ENCODE measurements around the gene QRFP.

QRFP gene, protein sequence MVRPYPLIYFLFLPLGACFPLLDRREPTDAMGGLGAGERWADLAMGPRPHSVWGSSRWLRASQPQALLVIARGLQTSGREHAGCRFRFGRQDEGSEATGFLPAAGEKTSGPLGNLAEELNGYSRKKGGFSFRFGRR

DNA sequence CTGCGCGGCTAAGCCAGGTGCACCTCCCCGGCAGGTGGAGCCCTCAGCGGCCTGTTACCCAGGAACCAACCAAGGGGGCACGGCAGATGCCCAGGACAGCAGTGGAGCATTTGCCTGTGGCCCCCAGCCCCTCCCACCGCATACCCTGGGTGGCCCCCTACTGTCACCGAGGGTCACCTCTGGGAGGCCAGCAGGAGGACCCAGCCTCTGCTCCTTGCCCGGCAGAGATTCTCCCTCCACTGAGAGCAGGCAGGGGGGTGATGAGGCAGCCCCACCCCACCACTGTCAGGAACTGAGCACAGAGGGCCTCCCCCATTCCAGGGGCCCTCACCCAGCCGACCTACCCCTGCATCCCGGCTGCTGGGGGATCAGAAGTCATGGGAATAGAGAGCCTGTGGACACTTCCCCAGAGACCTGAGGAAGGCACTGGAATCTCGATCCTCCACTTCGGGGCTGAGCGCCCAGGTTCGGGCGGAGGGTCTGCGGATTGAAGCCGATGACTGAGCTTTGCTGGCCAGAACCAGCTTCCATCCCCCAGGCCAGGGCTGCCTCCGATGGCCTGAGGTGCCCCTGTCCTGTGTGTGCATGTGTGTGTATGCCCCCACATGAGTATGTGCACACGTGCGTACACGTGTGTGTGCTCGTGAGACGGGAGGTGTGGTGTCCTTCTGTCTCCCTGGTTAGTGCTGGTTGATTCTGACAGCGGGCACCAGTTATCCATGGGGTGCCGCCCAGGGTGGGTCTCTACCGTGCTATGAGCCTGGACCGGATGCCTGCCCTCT is at the start of gene QRFP:
TSS of gene QRFP (minus strand) at position 580 of the 782 bp plus-strand sequence. CDS start 2,974 bp downstream, outside the sequence.
- DNase-seq = no peak

DNA sequence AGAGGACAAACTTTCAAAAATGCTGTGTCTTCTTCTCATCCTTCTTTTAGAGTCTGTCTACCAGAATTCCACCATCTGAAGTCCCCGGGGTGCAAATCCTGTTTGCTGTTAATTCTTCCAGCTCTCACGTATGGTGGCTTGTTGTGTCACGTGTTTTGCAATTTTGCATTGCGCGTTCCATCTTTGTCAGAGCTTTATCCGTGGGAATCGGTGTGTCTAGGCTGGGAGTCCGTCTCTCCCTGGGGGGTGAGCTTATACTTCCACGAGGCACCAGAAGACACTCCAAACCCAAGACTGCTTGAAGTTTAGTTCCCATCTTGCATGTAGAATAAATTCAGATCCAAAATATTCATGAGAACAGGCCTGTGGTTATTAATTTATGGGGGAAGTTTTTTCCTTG is 48.6 kb upstream of the QRFP start:
- no peak for DNase-seq

DNA sequence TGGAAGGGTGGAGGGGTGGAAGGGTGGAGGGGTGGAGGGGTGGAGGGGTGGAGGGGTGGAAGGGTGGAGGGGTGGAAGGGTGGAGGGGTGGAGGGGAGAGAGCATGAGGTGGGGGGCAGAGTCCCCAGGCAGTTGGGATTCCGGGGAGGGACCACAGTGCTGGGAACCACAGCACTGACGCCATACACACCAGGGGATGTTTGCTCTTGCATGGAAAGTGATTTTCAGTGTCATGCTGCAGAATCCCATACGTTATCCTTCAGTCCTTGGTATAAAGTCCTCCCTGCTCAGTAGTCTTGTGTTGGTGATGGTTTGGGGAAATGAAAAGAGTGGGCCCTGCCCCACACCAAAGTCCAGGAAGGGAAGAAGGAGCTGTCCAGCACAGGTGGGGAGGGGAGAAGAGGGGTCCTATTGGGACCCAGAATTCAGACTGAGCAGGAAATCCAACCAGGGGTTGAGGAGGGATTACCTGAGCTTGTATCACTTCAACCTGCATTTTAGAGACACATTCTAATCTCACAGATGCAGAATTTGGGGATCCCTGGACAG is 48.0 kb upstream of the QRFP start:
- no peak for DNase-seq

DNA sequence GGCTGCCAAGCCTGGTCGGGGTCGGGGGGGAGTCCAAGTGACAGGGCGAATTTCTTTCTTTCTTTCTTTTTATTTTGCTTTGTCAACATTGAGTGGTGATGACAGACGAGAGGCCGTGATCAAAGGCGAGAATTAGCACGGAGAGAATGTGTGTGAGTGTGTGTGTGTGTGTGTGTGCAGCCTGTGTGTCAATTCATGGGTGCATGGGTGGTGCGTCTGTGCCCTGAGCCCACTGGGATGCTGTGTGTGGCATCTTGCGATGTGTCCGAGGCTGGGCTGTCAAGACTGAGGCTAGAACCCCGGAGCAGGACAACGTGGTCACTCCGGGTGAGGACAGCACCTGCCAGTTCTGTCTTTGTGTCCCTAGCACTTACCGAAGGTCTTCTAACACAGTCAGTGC is 47.2 kb upstream of the QRFP start:
- no peak for DNase-seq

DNA sequence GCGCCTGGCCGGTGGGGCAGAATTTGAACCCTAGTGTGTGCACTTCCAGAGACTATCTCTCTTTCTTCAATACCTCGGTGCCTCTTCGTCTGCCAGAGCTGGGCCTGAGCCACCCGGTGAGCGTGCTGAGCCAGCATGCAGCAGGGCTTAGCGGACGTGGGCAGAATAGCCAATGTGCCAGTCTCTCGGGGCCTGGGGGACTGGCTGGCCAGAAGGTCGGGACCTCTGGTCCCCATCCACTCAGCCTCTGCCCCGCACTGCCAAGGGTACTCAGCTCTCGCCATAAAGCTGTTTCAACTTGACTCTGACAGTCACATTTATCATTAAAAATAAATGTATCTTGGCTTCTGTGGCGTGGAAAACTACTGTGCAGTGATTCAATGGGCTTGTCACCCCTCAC is 46.6 kb upstream of the QRFP start:
- DNase-seq = no peak

DNA sequence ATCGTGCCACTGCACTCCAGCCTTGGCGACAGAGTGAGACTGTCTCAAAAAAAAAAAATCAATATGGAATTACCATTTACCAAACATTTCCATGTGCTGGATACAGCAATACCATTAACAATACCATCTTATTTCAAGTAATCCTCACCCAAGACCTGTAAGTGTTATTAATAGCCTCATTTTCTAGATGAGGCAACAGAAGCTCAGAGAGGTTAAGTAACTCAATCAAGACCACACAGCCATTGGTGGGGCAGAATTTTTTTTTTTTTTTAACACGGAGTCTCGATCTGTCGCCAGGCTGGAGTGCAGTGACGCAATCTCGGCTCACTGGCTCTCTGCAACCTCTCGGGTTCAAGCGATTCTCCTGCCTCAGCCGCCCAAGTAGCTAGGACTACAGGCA is 46.1 kb upstream of the QRFP start:
- DNase-seq = no peak

DNA sequence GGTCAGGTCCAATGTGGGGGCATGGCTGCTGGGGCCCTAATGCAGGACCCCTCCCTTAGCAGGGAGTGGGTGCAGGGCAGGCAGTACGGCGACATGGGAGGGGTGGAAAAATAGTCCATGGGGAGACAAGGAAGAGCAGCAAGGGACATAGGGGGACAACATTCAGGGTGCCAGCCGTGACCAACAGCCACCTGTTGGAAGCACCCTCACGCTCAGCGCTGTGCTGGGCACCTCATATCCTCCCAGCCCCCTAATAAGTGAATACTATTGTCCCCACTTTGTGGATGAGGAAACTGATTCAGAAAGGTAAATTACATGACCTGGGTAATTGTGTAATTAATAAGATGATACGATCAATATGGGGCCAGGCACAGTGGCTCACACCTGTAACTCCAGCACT is 45.5 kb upstream of the QRFP start:
- DNase-seq = no peak

DNA sequence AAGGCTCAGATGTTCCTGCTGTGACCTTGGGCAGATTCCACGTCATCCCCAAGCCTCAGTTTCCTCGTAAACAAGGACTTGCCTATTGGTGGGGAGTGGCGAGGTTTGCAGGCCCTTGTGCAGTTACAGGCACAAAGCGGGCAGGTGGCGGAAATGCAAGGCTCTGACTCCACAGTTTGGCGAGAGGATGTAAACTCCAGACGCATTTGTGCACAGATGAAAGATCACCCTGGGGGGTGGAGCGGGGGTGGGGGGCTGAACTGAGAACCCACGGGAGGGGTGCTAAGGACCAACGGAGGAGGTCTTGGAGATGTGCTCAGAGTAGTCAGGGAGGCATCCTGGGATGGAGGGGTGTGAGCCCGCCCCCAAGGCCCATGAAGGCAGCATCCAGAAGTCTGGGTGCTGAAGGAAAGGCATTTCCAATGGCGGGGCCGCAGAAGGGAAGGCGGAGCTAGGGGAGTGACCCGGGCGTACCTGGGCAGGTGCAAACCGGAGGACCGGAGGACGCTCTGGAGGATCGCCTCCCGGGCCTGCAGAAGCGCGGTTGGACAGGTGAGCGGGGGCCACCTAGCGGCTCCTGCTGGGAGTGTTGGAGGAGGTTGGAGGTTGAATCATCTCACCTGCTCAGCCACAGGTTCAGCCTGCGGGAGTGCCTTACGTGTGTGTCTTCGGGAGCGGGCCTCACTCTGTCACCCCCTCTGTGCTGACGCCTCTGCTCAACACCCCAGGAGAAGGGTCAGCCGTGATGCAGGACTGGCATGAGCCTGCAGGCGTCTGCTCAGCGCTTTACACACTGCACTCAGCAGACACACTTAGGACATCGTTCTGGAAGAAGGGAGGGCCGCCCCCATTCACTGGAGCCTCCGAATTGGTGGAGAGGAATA is 44.3 kb upstream of the QRFP start:
- DNase-seq = no peak

DNA sequence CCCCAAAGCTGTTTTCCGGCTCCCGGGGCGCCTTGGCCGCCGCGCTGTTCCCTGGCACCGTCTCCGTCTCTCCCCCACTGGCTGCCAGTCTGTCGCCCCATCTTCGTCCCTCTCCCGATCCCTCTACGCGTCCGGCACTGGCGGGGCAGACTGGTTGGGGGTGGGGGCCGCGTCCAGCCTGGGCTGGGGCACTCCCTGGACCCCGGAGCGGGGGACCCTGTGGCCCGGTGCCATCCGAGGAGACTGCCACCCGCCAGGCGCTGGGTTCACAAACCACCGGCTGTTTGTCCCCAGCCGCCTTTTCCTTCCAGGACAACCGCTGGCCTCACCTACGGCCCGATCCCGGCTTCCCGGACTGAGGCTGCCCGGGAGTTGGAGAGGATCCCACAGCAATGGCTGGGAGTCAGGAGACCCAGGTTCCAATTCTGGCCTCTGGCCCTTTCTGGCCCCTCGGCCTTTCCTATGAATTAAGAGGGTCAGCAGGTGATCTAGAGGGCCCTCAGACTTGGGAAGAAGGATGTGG is 43.5 kb upstream of the QRFP start:
- DNase-seq = no peak

DNA sequence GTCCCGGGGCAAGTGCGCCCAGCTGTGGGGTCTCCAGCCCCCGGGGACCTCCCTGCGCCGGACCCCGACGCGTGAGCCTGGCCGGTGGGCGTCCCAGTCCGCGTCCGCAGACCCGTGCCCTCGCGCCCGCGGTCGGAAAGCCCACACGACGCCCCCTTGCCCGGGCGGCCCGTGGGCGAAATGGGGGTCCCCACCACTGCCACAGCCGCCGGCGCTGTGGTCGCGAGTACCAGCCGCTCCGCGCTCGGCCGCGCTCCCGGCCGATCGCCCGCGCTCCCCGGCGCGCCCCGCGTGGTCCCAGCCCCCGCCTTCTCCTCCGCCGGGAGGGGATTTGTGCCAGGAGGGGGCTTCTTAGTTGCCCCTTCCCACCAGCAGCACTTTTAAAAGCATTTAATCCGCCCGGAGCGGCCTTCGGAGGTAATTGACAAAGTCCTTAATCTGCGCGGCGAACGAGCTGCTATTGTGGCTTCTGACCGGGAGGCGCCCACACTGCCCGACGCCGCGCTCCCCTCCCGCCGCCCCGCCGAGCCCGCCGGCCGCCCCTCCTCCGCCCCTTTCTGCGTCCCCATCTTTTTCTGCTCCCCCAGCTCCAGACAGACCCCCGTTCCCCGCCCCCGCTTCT is 42.9 kb upstream of the QRFP start:
- no peak for DNase-seq

DNA sequence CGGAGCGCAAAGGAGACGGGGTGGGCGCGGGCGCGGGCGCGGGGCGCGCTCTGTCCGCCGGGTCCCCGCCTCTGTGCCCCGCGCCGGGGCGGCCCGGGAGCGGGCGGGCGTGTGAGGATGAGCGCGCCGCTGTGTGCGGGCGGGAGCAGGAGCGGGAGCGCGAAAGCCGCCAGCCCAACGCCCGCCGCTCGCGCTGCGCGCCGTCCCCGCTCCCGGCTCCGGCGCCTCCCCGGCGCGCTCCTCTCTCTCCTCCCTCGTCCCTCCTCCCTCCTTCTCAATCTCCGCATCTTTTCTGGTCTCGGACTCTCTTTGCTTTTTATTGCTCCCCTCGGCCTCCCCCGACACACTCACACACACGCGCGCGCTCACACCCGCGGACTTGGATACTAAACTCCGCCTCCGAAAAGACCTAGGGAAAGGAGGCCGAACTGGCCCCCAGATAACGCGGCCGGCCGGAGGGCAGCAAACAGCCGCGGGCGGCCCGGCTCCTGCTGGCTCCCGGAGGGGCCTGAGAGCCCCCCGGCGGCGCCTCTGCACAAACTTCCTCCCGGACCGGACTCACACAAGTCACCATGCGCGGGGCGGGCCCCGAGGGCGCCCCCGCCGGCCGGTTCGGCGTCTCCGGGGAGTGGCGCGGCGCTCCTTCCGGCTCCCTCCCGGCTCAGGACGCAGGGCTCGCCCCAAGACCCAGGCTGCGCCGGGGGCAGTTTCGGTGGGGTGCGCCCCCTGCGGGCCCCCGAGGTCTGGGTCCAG is 42.2 kb upstream of the QRFP start, which contains the start of gene FIBCD1:
TSS of gene FIBCD1 (minus strand) at position 596 of the 753 bp plus-strand sequence. CDS start 640 bp downstream, outside the sequence.
- no peak for DNase-seq

DNA sequence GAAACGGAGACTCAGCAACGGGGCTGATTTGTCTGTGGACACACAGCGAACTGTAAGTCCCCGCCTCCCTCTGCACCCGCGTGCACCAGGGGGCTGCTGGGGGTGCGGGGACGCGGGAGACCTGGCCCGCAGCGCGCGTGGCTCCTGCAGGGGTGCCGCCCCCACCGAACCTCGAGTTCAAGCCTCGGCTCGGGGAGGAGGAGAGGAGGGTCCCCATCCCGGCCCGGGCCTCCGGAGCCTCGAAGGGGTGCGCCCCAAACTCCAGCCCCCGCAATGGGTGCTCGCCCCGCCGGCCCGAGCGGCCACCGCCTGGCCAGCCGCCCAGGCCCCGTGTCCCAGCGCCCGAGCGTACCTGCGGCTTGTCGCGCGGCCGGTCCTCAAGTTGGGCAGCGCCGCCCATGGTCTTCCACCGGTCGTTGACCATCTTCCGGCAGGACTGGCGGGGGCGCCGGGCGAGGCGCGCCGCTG is 41.6 kb upstream of the QRFP start:
- DNase-seq = no peak

DNA sequence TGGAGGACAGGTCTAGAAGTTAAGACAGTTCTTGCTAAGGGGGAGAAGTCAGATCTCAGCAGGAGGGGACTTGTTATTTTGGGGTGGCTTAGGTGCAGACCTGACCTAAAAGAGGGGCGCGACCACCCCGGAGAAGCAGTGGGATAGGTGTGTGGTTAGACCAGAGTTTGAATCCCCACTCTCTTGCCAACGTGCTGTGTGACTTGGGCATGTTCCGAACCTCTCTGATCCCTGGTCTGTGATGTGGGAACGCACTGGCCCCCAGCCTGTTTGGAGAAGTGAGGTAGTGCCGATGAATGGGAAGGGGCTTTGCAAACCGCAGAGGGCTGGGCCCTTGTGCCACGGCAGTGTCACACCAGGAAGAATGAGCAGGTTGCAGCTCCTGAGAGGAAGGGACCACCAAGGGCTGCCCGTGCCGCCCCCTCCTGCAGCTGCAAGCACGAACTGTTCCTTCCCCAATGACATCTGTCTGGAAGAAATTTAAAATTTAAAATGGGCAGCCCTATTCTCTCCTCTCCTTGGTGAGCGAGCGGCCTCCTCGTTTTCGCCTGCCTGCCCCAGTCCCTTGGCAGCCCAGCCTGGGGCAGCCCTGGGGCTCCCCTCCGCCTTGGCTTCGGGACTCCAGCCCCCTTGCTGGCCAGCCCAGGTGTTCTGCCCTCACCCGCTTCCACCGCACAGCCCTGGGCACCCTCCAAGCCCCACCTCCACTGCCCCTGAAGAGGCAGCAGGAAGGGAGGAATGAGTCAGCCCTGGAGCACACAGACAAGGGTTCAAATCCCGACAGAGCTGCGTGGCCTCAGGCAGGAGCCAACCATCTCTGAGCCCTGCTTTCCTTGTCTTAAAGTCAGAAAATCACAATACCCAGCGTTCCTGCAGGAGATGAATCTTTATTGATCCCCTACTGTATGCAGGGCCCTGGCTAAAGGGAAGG is 40.8 kb upstream of the QRFP start:
- DNase-seq = no peak

DNA sequence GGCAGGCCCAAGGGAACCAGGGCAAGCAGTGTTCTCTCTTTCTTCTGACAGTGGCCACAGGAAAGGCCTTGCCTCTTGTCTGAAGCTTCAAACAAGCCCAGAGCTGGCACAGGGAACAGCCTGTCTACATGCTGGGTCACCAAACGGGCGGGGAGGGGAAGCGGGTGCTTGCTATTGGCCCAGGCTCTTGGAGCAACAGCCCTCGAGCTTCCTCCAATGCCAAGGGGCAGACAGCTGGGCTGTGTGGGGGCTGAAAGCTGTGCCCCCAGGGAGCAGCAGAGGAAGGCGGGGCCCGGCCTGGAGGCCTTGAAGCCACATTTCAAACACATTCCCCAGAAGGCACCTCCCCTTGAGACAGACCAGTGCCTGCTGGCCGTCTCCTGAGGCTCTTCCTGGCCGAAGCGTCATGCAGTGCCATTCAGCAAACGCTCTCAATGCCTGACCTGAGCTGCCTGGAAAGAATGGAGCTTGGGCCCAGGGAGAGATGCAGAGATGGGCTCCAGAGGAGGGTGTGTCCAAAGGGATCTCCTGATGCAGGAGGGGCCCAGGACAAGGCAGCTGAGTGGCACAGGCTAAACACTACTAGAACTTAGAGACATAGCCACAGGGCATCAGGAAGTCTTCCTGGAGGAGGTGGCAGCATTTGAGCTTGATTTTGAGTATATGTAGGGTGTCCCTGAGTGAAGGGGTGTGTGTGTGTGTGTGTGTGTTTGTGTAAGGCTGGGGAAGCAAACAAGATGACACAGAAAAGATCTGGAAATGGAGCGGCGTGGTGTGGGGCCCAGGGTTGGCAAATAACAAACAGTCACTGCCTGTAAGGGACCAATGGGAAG is 39.9 kb upstream of the QRFP start:
- no peak for DNase-seq

DNA sequence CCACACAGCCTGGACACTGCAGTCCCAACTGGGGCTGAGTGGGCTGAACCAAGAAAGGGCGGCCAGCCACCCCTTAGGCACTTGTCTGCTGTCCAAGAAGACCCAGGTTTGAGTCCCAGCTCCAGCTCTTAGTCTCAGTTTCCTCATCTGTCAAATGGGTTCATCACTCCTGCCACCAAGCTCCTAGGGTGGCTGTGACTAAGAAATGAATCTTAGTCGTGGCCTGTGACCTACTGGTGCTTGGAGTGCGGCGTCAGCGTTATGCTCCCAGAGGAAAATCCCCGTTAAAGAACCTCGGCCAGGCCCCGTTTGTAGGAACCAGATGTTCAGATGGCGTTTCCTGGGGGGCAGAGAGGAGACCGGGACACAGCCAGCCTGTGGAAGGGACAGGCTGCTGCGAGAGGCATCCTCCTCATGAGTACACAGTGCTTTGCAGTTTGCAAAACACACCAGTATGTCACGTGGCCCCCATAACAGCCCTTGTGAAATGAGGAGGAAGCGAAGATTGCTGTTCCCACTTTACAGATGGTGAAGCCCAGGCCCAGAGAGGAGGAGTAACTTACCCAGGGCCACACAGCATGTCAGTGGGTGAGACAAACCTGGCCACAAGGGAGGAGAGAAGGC is 39.1 kb upstream of the QRFP start:
- DNase-seq = no peak

DNA sequence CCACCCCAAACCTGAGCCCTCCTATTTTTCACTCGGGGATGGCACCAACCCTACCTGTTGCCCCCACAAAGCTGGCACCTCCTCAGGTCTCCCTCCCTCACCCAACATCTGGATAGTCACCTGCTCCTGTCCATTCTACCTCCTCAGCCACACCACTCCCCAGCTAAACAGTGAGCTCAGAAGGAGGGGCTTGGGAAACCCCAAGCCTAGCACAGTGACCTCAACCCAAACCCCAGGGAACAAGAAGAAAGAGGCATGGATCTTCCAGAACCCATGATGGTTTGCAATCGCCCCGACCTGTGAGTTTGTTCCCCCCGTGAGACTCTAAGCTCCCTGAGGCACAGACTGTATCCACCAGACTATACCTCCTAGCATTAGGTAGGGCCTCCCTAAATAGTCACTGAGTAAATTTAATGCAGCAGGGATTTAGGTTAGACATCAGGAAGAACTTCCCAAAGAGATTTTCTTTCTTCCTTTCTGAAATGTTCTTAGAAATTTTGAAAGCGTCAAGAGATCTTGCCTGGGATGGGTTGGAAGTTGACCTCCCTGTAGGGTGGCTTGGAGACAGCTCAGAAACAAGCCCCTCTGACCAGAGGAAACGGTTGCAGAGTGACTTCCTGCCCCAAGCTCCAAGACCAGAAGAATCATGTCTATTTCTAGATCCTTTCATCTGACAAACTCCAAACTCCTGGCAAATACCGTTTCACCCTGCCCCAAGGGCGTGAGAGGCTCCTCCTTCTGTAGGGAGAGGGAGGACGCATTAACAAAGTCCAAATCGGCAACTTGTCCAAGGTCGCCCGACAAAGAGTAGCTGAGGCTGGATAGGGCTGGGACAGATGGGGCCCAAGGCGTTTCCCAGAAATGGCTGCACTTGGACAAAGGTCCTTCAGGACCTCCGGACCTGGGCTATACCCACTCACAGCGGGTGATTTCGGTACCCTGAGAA is 38.4 kb upstream of the QRFP start:
- no peak for DNase-seq

DNA sequence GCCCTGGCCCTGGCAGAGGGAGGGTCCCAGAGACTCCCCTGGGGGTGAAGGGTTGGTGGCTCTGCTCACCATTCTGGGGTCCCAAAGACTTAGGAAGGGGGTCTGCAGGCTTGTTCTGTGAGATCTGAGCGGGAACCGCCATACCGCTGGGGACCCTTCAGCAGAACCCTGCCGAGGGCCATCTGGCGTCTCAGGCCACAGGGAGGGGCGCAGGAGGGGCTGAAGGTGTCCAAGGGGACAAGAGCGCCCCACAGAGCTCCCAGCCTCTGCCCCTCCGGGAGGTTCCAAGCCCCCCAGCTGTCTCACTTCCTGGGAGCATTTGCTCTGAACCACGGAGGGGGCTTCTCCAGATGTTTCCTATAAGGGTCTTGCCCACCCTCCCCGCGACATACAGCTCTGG is 37.6 kb upstream of the QRFP start:
- no peak for DNase-seq

Measured in SIG-M5 (cell line).